ENCODE results near the gene GABRG3. TPM values are rescaled to one million over a fixed set of nuclear protein-coding genes. Genes with fewer than 3 reads are reported as not detected.

GABRG3 gene
- total RNA-seq, 2 experiments from 2014 or later, result not detected

DNA sequence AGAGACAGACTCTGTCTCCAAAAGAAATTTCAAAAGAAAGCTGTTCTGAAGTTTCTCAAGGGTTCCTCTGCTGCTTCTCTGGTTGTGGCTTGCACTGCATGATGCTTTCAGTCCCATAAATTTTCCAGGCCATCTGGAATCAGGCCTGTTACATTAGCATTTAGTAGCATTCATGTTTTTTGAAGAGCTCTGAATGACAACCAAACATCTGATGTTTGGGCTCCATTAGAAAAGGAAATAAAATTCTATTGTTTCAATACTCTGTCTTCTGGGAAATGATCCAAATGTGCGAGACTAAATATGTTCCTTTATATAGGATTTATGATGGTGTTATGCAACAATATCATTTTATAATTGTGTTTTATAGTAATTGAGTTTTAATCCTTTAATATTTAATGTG is 455.8 kb downstream of the GABRG3 start:
- intact Hi-C loops (cut with DNase I, micrococcal nuclease), result no loop called here
- Histone ChIP-seq H3K4me1 (ENCODE audit: insufficient read depth, low read length) (no peaks in the 10 kb centered on the region), H3K27me3 (ENCODE audit: control insufficient read depth in 1 of 2, insufficient read depth in 2 of 2, low read length in 2 of 2) (no peaks in the 10 kb centered on the region), H3K36me3 (ENCODE audit: insufficient read depth, low read length) (no peaks in the 10 kb centered on the region), H3K4me3 (ENCODE audit: low read length) (no peak overlapping the region), H3K27ac (ENCODE audit: low read depth in 1 of 2, low read length in 2 of 2) (no peak overlapping the region), H3K9me3 (ENCODE audit: control insufficient read depth in 1 of 2, insufficient read depth in 1 of 2, low read length in 2 of 2) (peaks cover 0 to 9% of the 10 kb centered on the region in 2 experiments)
- ChIA-PET CTCF (no interaction called here), POLR2A (no interaction called here)
- Mint-ChIP-seq H3K4me3 (no peak overlapping the region), H3K9me3 (peaks cover 7% of the 10 kb centered on the region), H3K36me3 (ENCODE audit: low read depth) (no peaks in the 10 kb centered on the region), H3K27ac (no peak overlapping the region), H3K27me3 (no peaks in the 10 kb centered on the region), H3K4me1 (ENCODE audit: low read depth) (no peaks in the 10 kb centered on the region)
- DNase-seq (no peak), ATAC-seq (ENCODE audit: poor library complexity) (no peak)
- TF ChIP-seq, protein P1, sequence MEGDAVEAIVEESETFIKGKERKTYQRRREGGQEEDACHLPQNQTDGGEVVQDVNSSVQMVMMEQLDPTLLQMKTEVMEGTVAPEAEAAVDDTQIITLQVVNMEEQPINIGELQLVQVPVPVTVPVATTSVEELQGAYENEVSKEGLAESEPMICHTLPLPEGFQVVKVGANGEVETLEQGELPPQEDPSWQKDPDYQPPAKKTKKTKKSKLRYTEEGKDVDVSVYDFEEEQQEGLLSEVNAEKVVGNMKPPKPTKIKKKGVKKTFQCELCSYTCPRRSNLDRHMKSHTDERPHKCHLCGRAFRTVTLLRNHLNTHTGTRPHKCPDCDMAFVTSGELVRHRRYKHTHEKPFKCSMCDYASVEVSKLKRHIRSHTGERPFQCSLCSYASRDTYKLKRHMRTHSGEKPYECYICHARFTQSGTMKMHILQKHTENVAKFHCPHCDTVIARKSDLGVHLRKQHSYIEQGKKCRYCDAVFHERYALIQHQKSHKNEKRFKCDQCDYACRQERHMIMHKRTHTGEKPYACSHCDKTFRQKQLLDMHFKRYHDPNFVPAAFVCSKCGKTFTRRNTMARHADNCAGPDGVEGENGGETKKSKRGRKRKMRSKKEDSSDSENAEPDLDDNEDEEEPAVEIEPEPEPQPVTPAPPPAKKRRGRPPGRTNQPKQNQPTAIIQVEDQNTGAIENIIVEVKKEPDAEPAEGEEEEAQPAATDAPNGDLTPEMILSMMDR (IDR thresholded peaks at IDR 0.05), result no peak

DNA sequence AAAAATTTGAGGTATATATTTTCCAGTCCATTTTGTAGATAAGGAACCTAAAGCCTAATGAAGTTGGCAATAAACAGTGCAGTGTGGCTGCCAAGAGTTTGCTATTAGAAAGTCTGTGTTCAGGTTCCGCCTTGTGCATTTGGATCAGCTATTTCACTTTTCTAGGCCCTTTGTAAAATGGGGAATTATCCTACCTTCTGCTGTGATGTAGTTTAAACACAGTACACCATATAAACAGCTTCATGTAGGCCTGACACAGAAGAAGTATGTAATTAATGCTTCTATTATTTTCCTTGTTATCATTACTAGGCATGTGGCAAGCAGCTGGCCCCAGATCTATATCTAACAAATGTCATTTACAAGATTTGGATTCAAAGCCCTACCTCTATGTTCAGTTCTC is 456.3 kb downstream of the GABRG3 start:
- ChIA-PET POLR2A (no interaction called here), CTCF (no interaction called here)
- H3K27me3 ChIP-seq (ENCODE audit: control insufficient read depth in 1 of 2, insufficient read depth in 2 of 2, low read length in 2 of 2), result no peaks in the 10 kb centered on the region
- H3K4me3 ChIP-seq (ENCODE audit: low read length), result no peak overlapping the region
- H3K27ac ChIP-seq (ENCODE audit: low read depth in 1 of 2, low read length in 2 of 2), result no peak overlapping the region
- Mint-ChIP-seq H3K4me3 (no peak overlapping the region), H3K9me3 (peaks cover 7% of the 10 kb centered on the region), H3K36me3 (ENCODE audit: low read depth) (no peaks in the 10 kb centered on the region), H3K4me1 (ENCODE audit: low read depth) (no peaks in the 10 kb centered on the region), H3K27ac (no peak overlapping the region), H3K27me3 (no peaks in the 10 kb centered on the region)
- DNase-seq (no peak), ATAC-seq (ENCODE audit: poor library complexity) (no peak)
- TF ChIP-seq, protein P1 (IDR thresholded peaks at IDR 0.05), result no peak
- intact Hi-C loops (cut with DNase I, micrococcal nuclease), result no loop called here
- no peaks in the 10 kb centered on the region for H3K36me3 ChIP-seq (ENCODE audit: insufficient read depth, low read length)
- H3K9me3 ChIP-seq (ENCODE audit: control insufficient read depth in 1 of 2, insufficient read depth in 1 of 2, low read length in 2 of 2), result peaks cover 0 to 9% of the 10 kb centered on the region in 2 experiments
- no peaks in the 10 kb centered on the region for H3K4me1 ChIP-seq (ENCODE audit: insufficient read depth, low read length)

DNA sequence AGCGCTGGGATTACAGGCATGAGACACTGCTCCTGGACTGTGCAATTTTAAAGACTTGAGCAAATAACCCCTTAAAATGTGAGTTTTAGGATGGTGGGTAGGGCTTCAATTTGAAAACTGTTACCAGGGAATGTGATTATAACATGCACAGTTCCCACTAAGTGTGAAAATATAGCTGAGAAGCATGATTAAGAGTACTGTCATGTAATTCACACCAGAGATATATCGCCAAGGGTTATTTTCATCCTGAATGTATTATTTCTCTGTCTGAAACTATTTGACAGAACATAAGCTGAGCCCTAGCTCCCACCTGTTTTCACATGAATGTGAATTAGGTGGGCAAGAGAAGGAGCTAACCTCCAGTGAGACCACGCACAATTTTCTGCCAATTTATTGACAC is 457.2 kb downstream of the GABRG3 start:
- Mint-ChIP-seq H3K27ac (no peak overlapping the region), H3K36me3 (ENCODE audit: low read depth) (no peaks in the 10 kb centered on the region), H3K4me1 (ENCODE audit: low read depth) (no peaks in the 10 kb centered on the region), H3K9me3 (peaks cover 7% of the 10 kb centered on the region), H3K4me3 (no peak overlapping the region), H3K27me3 (no peaks in the 10 kb centered on the region)
- ATAC-seq (ENCODE audit: poor library complexity) (no peak), DNase-seq (no peak)
- no peaks in the 10 kb centered on the region for H3K4me1 ChIP-seq (ENCODE audit: insufficient read depth, low read length)
- CTCF ChIA-PET, result no interaction called here
- intact Hi-C loops (cut with DNase I, micrococcal nuclease), result no loop called here
- no peak overlapping the region for H3K4me3 ChIP-seq (ENCODE audit: low read length)
- TF ChIP-seq, protein P1 (IDR thresholded peaks at IDR 0.05), result no peak
- no peaks in the 10 kb centered on the region for H3K36me3 ChIP-seq (ENCODE audit: insufficient read depth, low read length)
- H3K9me3 ChIP-seq (ENCODE audit: control insufficient read depth in 1 of 2, insufficient read depth in 1 of 2, low read length in 2 of 2), result peaks cover 2 to 9% of the 10 kb centered on the region in 2 experiments
- H3K27ac ChIP-seq (ENCODE audit: low read depth in 1 of 2, low read length in 2 of 2), result no peak overlapping the region
- H3K27me3 ChIP-seq (ENCODE audit: control insufficient read depth in 1 of 2, insufficient read depth in 2 of 2, low read length in 2 of 2), result no peaks in the 10 kb centered on the region
- POLR2A ChIA-PET, result no interaction called here

Measured in CD4-positive, alpha-beta T cell (primary cell).